Testis (tissue), 3 donors: ENCODE results near the gene PTPRG. TPM values are rescaled to one million over a fixed set of nuclear protein-coding genes. Genes with fewer than 3 reads are reported as not detected.

Source experiments
- DNase-seq: peaks from one replicate; pipeline ENCODE4 v3.0.0-alpha.2; 2019
- H3K27ac ChIP-seq, 2 donors: fragments of 200-600 bp; sonication (generic); one replicate each; pipeline ENCODE4 v1.5.1; 2019
- H3K27me3 ChIP-seq: fragments of 200-600 bp; sonication (generic); one replicate; pipeline ENCODE4 v1.5.1; 2019
- H3K36me3 ChIP-seq: fragments of 200-600 bp; sonication (generic); one replicate; pipeline ENCODE4 v1.5.1; 2017; ENCODE audit warnings: low read depth; ENCODE audit errors: missing control alignments
- H3K4me1 ChIP-seq: fragments of 200-600 bp; sonication (generic); one replicate; pipeline ENCODE4 v1.5.1; 2019
- H3K4me3 ChIP-seq, 2 donors: fragments of 200-600 bp; sonication (generic); one replicate each; pipeline ENCODE4 v1.5.1; 2017 to 2019
- H3K9me3 ChIP-seq: fragments of 200-600 bp; sonication (generic); one replicate; pipeline ENCODE4 v1.5.1; 2017
- CTCF ChIP-seq, 3 experiments: fragments of 450-650 bp in 2 of 3; fragments of 200-600 bp in 1 of 3; sonication (generic) in 1 of 3; IDR thresholded peaks; one replicate each; pipeline ENCODE4 v1.5.1; 2016 to 2019; ENCODE audit warnings: antibody characterized with exemption in 3 of 3, mild to moderate bottlenecking in 2 of 3, moderate library complexity in 1 of 3
- POLR2A ChIP-seq: fragments of 450-650 bp; IDR thresholded peaks from one replicate; pipeline ENCODE4 v1.6.1; 2017; ENCODE audit warnings: antibody characterized with exemption, mild to moderate bottlenecking, moderate library complexity
- WGBS, 2 donors: methylation state at CpG; one replicate each; pipeline ENCODE4 v1.1.5; 2018; 5-methylcytosine and 5-hydroxymethylcytosine counted together
- intact Hi-C: fragments of 100-400 bp; cut with DNase I; formaldehyde crosslinking; loops from one replicate; pipeline ENCODE4 v1.15.1; 2023; ENCODE audit warnings: low total_unique reads
- polyA plus RNA-seq: library from polyadenylated mRNA; stranded (reverse); fragments of 350-450 nt; fragmentation: Illumina TruSeq; extraction: RNeasy Lipid Tissue Mini Kit (QIAGEN cat#74804); gene quantifications from one replicate; pipeline ENCODE4 v1.2.3, GENCODE V29; 2014; ENCODE audit warnings: low read depth, low replicate concordance; ENCODE audit not compliant: insufficient read depth
- total RNA-seq, 2 donors: library from RNA; depleted of rRNA; stranded (reverse); fragments of >200 nt; gene quantifications; one replicate each; pipeline ENCODE4 v1.2.3, GENCODE V29; 2016

Gene PTPRG
- total and polyA plus RNA-seq, 3 donors from 2014 or later: 26.3 to 107 (median 75.4) TPM

- Histone ChIP-seq H3K27ac (no peak overlapping the region), H3K36me3 (no peaks in the 10 kb centered on the region), H3K27me3 (no peaks in the 10 kb centered on the region), H3K4me3 (no peak overlapping the region), H3K4me1 (no peaks in the 10 kb centered on the region), H3K9me3 (no peaks in the 10 kb centered on the region)
- WGBS, 2 donors: 25 to 37% methylated on average over 18 of the region's 18 CpGs
- TF ChIP-seq POLR2A: no peak
- peak; percentile 63 to 92 (median 84) for TF ChIP-seq CTCF (IDR thresholded peaks at IDR 0.05)
- intact Hi-C loops: loop anchor here (5.0 to 10.0 kb wide), 2 partner anchors 327 to 624 kb away; partner anchors contain the start of gene PTPRG
- peak; percentile 90 for DNase-seq
Observed at GRCh38 chr3:62188681-62189375, 627.5 kb downstream of the PTPRG start.

DNA sequence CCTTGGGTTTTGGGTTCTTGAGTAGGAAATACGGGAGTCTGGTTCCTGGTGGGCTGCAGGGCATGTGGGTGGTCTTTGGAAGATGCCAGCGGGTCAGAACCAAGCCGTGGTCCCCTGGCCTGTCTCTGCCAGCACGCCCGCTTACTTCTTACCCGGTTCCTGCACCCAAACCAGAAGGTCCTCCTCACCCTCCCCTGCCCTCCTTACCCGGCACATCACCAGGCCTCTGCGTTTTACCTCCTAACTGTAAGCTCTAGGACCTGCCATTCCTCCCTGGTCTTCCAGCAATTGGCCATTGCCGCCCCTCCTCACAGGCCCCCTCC is 628.0 kb downstream of the PTPRG start:
- TF ChIP-seq CTCF (IDR thresholded peaks at IDR 0.05): no peak
- TF ChIP-seq POLR2A: no peak
- Histone ChIP-seq H3K4me3 (no peak overlapping the region), H3K27me3 (no peaks in the 10 kb centered on the region), H3K36me3 (no peaks in the 10 kb centered on the region), H3K4me1 (no peaks in the 10 kb centered on the region), H3K27ac (no peak overlapping the region), H3K9me3 (no peaks in the 10 kb centered on the region)
- no peak for DNase-seq
- 90 to 91% methylated on average over 9 of the region's 9 CpGs for WGBS, 2 donors
- intact Hi-C loops: loop anchor here (5.0 to 10.0 kb wide), 2 partner anchors 327 to 625 kb away; partner anchors contain the start of gene PTPRG

GRCh38 chr3:62192891-62193290 is 631.5 kb downstream of the PTPRG start:
- WGBS, 2 donors: 79 to 84% methylated on average over 5 of the region's 5 CpGs
- DNase-seq: no peak
- H3K36me3 ChIP-seq: no peaks in the 10 kb centered on the region
- TF ChIP-seq CTCF (IDR thresholded peaks at IDR 0.05) (no peak), POLR2A (no peak)
- H3K4me1 ChIP-seq: no peaks in the 10 kb centered on the region
- intact Hi-C loops: no loop called here
- H3K27ac ChIP-seq: no peak overlapping the region
- no peaks in the 10 kb centered on the region for H3K9me3 ChIP-seq
- no peaks in the 10 kb centered on the region for H3K27me3 ChIP-seq
- H3K4me3 ChIP-seq: no peak overlapping the region

DNA sequence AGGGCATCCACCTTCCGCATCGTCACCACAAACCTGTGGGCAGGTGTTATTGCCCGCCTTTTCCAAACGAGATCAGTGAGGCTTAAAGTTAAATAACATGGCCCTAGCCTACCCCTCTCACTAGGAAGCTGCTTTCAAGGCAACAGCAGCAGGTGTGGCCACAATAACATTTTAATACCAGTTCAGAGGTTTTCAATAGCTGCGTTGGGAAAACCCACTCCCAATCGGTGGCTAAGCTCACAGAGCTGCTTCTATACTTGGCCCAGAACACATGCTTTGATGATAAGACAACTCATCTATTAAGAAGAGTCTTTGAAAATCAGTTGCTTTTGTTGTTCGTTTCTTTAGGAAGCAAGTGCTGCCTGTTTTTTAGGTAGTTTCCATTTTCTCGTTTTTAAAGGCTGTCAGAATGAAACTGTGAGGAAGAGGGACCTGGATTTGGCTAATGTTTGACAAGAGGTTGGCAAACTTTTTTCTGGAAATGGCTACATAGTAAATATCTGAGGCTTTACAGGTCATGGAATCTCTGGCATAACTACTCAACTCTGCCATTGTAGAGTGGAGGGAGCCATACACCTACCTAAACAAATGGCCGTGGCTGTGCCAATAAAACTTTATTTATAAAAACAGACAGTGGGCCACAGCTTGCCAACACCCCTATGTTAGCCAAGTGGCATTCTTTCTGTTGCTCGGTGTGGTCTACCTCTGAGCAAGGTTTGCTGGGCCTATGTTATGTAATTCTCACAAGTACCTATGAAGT is 632.4 kb downstream of the PTPRG start:
- no peaks in the 10 kb centered on the region for H3K36me3 ChIP-seq

More for the DNA sequence above, 632.4 kb downstream of the PTPRG start:
- intact Hi-C loops: no loop called here
- no peaks in the 10 kb centered on the region for H3K9me3 ChIP-seq
- no peak overlapping the region for H3K4me3 ChIP-seq
- TF ChIP-seq CTCF (IDR thresholded peaks at IDR 0.05) (no peak), POLR2A (no peak)
- no peaks in the 10 kb centered on the region for H3K4me1 ChIP-seq
- WGBS, 2 donors: 90 to 94% methylated on average over 10 of the region's 10 CpGs
- H3K27ac ChIP-seq: no peak overlapping the region
- H3K27me3 ChIP-seq: no peaks in the 10 kb centered on the region
- DNase-seq: no peak
